Measurements from ENCODE around the gene SLC39A9. TPM values are rescaled to one million over a fixed set of nuclear protein-coding genes. Genes with fewer than 3 reads are reported as not detected.

The SLC39A9 gene
- polyA plus RNA-seq, 1 donor from 2014 or later, result 88.5 TPM

GRCh38 chr14:69484444-69485314, 86.2 kb downstream of the SLC39A9 start, which contains the start of gene PLEKHD1:
PLEKHD1 (plus strand) TSS chr14:69484728; CDS start chr14:69484966, 238 bp downstream.
- no peak for TF ChIP-seq SMC3 (conservative IDR thresholded peaks at IDR 0.05; ENCODE audit: poor library complexity)
- no peak for TF ChIP-seq EZH2 (IDR thresholded peaks at IDR 0.05; ENCODE audit: borderline replicate concordance, insufficient read depth, low read length, poor library complexity, severe bottlenecking)
- TF ChIP-seq EP300 (conservative IDR thresholded peaks at IDR 0.05; ENCODE audit: poor library complexity, severe bottlenecking), result no peak
- TF ChIP-seq CTCF (IDR thresholded peaks at IDR 0.05; ENCODE audit: poor library complexity, severe bottlenecking), result no peak
- H3K9me3 ChIP-seq (ENCODE audit: low read length), result no peaks in the 10 kb centered on the region
- no peaks in the 10 kb centered on the region for H4K20me1 ChIP-seq (ENCODE audit: insufficient read depth)
- H2AFZ ChIP-seq (ENCODE audit: low read depth, low read length), result peak within 1 kb of the TSS; percentile 24
- H3K27me3 ChIP-seq (ENCODE audit: insufficient read depth, low read depth, low read length), result peaks cover 53% of the 10 kb centered on the region
- no peaks in the 10 kb centered on the region for H3K79me2 ChIP-seq (replicated peaks; ENCODE audit: insufficient read depth, low read length)
- H3K4me3 ChIP-seq (ENCODE audit: low read length), result peak within 1 kb of the TSS; percentile 70
- H3K9me2 ChIP-seq (ENCODE audit: insufficient read depth, low read length), result no peaks in the 10 kb centered on the region
- H3F3A ChIP-seq (ENCODE audit: insufficient read depth, low read length, poor library complexity, severe bottlenecking), result no peaks in the 10 kb centered on the region
- H3K36me3 ChIP-seq (ENCODE audit: insufficient read depth, low read length), result no peaks in the 10 kb centered on the region
- no peak within 1 kb of the TSS for H3K27ac ChIP-seq (ENCODE audit: low read length)
- H3K9ac ChIP-seq (ENCODE audit: low read length), result peak within 1 kb of the TSS; percentile 17
- H3K4me2 ChIP-seq (ENCODE audit: low read length), result peak within 1 kb of the TSS; percentile 77

- no peak overlapping the region for H3K4me3 ChIP-seq (ENCODE audit: low read length)
- H3K9ac ChIP-seq (ENCODE audit: low read length), result no peak overlapping the region
- no peak overlapping the region for H3K4me2 ChIP-seq (ENCODE audit: low read length)
- H2AFZ ChIP-seq (ENCODE audit: low read depth, low read length), result no peak overlapping the region
- H3K27ac ChIP-seq (ENCODE audit: low read length), result no peak overlapping the region
- TF ChIP-seq EP300 (conservative IDR thresholded peaks at IDR 0.05; ENCODE audit: poor library complexity, severe bottlenecking), result no peak
- no peak for TF ChIP-seq SMC3 (conservative IDR thresholded peaks at IDR 0.05; ENCODE audit: poor library complexity)
- no peak for TF ChIP-seq MXI1 (conservative IDR thresholded peaks at IDR 0.05; ENCODE audit: poor library complexity, severe bottlenecking)
- TF ChIP-seq CTCF (IDR thresholded peaks at IDR 0.05; ENCODE audit: poor library complexity, severe bottlenecking), result no peak
- TF ChIP-seq REST (IDR thresholded peaks at IDR 0.05; ENCODE audit: borderline replicate concordance), result no peak
- TF ChIP-seq EZH2 (IDR thresholded peaks at IDR 0.05; ENCODE audit: borderline replicate concordance, insufficient read depth, low read length, poor library complexity, severe bottlenecking), result no peak
- no peak for TF ChIP-seq TAF1 (IDR thresholded peaks at IDR 0.05; ENCODE audit: low read depth)
- no peak for TF ChIP-seq POLR2AphosphoS5 (IDR thresholded peaks at IDR 0.05)
- TF ChIP-seq RAD21 (conservative IDR thresholded peaks at IDR 0.05), result no peak
- H3F3A ChIP-seq (ENCODE audit: insufficient read depth, low read length, poor library complexity, severe bottlenecking), result no peaks in the 10 kb centered on the region
- H3K36me3 ChIP-seq (ENCODE audit: insufficient read depth, low read length), result no peaks in the 10 kb centered on the region
- H3K9me2 ChIP-seq (ENCODE audit: insufficient read depth, low read length), result no peaks in the 10 kb centered on the region
- H4K20me1 ChIP-seq (ENCODE audit: insufficient read depth), result no peaks in the 10 kb centered on the region
- H3K27me3 ChIP-seq (ENCODE audit: insufficient read depth, low read depth, low read length), result peaks cover 53% of the 10 kb centered on the region
- H3K9me3 ChIP-seq (ENCODE audit: low read length), result no peaks in the 10 kb centered on the region
- H3K79me2 ChIP-seq (replicated peaks; ENCODE audit: insufficient read depth, low read length), result no peaks in the 10 kb centered on the region
Observed at GRCh38 chr14:69485315-69485660, 86.8 kb downstream of the SLC39A9 start.
